HG02571 (cell line): ENCODE results near the gene ZCCHC9.
"Not testable (repeated sequence)": the region's sequence is repeated elsewhere in the genome, so short reads cannot be mapped to it uniquely, and the experiment has no call there.

Source experiments
- ATAC-seq: cut with Tn5 transposase; IDR thresholded peaks from one replicate; pipeline ENCODE4 v1.9.1; 2021; ENCODE audit warnings: mild to moderate bottlenecking, moderate library complexity; ENCODE audit not compliant: unreplicated experiment

The ZCCHC9 gene

GRCh38 chr5:81305785-81306184, 4.4 kb downstream of the ZCCHC9 start:
- no peak for ATAC-seq

GRCh38 chr5:81308836-81309235, 7.4 kb downstream of the ZCCHC9 start:
- ATAC-seq: no peak

- no peak for ATAC-seq
Observed at GRCh38 chr5:81310402-81311063, 9.1 kb downstream of the ZCCHC9 start.

GRCh38 chr5:81313278-81313677, 11.9 kb downstream of the ZCCHC9 start:
- no peak for ATAC-seq

DNA sequence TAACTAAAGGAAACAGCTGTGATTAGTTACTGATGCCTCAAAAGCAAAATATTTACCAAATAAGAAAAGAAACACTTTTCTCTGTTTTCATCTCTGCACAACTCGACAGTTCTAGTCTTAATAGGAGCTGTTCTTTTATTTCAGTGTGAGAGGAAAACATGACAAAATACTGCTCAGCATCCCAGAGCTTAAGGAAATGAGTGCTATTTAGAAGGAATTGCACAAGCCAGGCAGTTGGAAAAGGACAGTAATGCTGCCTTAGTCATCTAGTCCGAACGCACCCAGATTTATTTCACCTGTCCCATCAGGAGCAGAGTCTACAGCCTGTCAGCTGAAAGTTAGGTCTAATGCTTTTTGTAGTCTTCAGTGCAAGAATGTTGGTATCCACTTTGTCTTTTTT, 12.3 kb downstream of the ZCCHC9 start:
- no peak for ATAC-seq

DNA sequence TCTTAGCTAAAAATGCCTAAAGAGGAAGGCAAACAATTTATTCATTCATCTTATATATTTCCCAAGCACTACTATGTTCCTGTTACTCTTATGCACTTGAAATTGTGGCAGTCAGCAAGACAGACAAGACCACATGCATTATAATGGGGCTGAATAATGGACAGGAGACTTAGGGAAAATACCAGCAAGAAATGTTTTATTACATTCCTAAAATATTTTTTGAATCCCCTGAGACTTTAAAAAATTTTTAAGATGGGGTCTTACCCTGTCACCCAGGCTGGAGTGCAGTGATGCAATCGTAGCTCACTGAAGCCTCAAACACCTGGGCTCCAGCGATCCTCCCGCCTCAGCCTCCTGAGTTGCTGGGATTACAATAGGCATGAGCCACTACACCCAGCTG, 13.2 kb downstream of the ZCCHC9 start:
- ATAC-seq: no peak

- ATAC-seq: no peak
Observed at GRCh38 chr5:81315336-81315735, 13.9 kb downstream of the ZCCHC9 start.

DNA sequence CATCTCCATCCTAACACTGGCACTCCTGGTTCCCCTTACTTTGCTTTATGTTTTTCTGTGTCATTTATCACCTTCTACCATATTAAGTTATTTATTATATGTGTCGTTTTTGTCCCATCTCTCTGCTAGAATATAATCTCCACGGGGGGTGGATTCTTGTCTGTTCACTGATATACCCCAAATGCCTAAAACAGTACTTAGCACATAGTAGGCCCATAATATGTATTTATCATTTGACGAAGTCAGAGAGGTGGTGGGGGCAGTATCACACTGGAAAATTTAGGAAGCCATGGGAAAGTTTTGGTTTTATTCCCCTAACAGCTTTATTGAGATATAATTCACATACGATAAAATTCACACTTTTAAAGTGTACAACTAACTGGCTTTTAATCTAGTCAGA, 14.4 kb downstream of the ZCCHC9 start:
- ATAC-seq: no peak

GRCh38 chr5:81316571-81316970, 15.2 kb downstream of the ZCCHC9 start:
- no peak for ATAC-seq

- no peak for ATAC-seq
Observed at GRCh38 chr5:81317536-81317935, 16.1 kb downstream of the ZCCHC9 start.

GRCh38 chr5:81326554-81326953, 25.2 kb downstream of the ZCCHC9 start:
- no peak for ATAC-seq

DNA sequence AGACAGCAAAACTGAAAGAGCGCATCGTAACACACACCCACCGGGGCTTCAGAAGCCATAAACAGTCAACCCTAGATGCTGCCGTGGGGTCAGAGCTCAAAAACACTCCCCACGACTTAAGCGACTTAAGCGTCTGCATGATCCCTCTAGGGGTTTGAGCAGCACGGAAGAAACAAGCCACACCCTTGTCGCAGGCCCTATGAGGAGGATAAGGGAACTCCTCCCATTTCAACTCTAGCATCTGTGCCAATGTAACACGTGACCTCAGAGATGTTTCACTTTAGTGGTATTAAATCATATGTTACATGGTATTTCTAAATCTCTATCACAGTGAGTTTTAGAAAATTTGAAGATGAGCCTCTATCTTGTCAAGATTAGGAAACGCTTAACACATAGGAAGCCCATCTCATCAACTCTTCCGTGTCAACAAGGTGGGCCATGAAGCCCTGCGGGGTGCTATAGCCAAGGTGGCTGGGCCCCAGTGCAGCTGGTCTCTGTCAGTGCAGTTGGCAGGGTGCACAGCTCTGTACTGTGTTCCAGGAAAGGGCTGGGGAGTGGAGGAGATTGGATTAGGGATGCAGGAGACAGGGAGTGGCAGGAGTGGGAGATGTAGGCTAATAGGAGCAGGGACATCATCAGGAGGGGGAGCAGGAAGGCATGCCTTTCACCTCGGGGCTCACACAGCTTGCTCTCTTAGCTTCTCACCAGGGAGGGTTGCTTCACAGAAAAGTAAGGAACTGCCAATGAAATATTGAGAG, 33.1 kb downstream of the ZCCHC9 start:
- ATAC-seq: no peak

DNA sequence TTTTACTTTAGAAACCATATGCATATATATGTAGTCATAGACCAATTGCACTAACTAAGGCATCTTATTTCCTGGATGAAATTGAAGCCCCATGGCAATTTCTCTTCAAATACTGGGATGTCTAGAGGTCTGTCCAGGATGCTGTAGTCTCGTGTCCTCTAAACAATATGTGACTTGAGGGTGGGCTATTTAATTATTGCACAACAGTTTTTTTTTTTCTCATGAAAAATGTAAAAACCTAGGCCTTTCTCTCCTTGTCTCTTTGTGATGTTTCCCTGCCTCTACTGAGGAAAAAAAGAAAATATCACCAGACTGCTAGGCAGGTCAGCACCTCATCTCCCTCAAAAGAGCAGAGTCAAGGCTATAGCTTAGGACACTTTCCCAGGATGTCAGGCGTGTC, 34.6 kb downstream of the ZCCHC9 start:
- ATAC-seq: no peak

GRCh38 chr5:81336556-81336955, 35.2 kb downstream of the ZCCHC9 start:
- ATAC-seq: no peak

DNA sequence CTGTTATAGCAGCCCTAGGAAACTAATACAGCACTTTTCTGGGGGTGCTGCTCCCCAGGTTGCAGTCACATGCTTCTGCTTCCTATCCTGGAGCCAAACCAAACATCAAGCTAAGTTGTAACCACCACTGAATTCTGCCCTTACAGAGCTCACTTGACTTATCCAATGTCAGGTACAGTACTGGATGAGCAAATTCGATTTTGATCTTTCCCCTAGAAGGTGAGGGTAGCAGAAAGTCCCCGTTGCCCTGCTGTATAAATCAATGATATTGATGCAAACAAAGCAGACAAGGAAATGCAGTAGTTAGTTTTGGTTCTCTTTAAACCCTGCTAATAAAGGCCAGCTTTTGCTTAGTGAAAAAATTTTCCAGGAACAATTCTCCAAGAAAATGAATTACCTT, 36.4 kb downstream of the ZCCHC9 start:
- no peak for ATAC-seq

- not testable (repeated sequence) for ATAC-seq
Observed at GRCh38 chr5:81338213-81338612, 36.8 kb downstream of the ZCCHC9 start.

- ATAC-seq: no peak
Observed at GRCh38 chr5:81344736-81345135, 43.3 kb downstream of the ZCCHC9 start.

- no peak for ATAC-seq
Observed at GRCh38 chr5:81345411-81346003, 44.1 kb downstream of the ZCCHC9 start.

GRCh38 chr5:81349161-81349560, 47.8 kb downstream of the ZCCHC9 start:
- ATAC-seq: no peak

- no peak for ATAC-seq
Observed at GRCh38 chr5:81350507-81350906, 49.1 kb downstream of the ZCCHC9 start.

DNA sequence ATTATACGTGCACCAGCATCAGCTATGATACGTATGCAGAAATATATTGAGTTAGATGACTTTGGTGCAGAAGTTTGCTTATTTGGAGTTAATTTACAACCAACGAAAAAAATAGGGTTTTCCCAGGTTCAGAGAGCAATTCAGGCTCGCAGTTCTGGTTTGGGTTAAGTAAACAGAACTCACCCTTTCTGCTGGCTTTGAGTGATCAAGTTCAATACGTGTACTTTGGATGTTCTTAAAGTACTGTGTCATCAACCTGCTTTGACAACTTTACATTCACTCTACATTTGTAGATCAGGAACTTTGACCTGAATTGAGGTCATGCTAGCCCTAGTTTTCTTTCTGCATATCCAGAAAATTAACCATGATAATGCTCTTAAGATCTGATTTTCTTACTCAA, 51.8 kb downstream of the ZCCHC9 start:
- no peak for ATAC-seq

DNA sequence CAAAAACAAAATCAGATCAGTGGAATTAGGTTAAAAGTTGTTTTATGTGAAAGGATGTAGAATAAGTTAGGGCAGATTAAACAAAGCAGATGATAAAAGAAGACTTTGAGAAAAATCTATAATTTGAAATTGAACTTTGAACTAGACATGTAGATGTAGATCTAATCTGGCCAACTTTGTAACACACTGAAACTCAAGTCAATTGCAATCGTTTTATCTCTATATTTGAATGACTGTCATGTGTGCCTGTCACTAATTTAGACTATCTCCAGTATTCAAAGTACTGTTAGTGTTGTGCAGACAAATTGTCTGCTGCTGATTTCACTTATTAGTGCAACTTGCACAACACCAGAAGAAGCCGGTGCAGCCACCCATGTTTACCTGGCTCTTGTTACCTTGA, 52.7 kb downstream of the ZCCHC9 start:
- no peak for ATAC-seq
